GM21619 (cell line): ENCODE results near the gene NCK1.
"Not testable (repeated sequence)": the region's sequence is repeated elsewhere in the genome, so short reads cannot be mapped to it uniquely, and the experiment has no call there.

Experiments
- ATAC-seq: cut with Tn5 transposase; IDR thresholded peaks from one replicate; pipeline ENCODE4 v1.9.1; 2021; ENCODE audit not compliant: unreplicated experiment

Gene NCK1

DNA sequence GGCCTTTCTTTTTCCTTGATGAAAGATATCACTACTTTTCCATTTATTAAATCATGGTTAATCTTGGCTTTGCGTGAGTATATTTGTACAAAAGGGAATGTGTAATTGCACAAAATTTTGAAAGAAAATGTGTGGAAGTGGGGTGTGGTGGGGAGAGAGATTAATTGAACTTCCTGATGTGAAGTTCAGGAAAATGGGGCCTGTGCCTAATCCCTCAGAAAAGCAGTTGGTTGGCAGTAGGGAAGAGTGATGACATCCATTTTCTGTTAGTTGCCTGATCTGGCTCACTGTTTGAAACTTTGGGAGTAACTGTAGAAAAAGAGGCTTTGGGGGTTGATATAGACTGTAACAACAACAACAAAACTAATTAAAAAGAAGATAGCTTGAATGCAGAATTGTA is 85.0 kb downstream of the NCK1 start:
- no peak for ATAC-seq

DNA sequence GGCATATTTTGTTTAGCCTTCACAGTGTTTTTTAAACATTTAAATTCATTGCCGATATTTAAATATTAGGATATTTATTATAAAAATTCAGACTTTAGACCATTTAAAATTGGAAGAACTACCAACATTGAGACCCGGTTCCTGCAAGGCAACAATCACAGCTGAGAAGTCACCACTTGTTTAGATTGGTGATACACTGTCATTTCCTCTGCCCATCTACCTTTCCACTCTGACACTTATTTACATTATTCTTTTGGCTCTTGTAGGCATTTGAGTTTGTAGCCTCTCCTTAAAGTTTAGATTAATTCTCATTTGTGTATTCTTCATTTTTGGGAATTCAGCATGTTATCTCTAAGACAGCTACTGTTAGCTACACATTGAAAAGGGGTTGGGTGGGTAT is 85.5 kb downstream of the NCK1 start:
- no peak for ATAC-seq

DNA sequence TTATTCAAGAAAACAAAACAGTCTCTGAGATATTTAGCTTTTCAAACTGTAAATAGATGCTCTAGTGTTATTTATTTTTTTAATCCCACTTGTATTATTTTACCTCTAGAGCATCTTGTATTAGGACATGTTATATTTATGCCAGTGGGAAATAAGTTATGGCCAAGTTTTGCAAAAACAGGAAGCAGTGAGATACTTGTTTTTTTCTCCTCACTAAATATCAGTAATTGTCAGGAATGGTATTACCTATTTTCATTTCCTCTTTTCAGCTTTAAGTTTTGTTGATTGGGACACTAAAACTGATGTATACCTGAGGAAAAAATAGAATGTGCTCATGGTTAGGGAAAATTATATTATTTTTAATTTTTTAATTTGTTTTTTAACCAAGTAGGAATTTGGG is 87.1 kb downstream of the NCK1 start:
- ATAC-seq, result no peak

DNA sequence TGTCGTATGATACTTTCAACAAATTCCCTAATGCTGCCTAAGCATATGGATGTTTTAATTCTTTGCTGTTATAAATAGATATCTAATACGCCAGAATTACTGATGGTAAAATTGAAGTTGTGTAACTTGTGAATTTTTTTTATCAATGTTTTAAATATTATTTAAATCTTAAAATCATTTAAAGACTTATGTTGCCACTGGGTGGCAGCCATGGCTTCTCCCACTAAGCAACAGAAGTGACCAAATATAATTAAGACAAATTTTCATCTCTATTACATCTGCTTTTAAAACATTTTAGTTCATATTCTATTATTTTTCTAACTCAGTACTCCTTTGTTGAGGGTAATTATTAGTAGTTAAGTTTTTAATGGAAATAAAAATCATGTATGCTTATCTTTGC is 87.7 kb downstream of the NCK1 start:
- no peak for ATAC-seq

DNA sequence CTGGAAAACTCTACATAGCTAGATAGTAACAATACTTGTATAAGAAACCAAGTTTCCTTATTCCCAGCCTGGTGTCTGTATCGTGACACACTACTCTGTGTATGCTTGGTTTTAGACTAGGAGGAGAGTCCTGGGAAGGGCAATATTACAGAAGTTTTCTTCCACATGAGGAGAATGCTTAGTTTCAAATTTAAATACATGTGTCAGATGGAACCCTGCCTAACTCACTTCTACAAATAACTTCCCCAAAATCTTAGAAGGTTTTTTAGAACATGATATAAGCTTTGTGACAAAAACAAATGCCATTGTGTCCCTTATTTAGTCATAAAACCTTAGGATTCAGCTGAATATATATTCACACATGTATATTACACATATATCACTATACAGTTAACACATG is 88.6 kb downstream of the NCK1 start:
- ATAC-seq, result no peak

DNA sequence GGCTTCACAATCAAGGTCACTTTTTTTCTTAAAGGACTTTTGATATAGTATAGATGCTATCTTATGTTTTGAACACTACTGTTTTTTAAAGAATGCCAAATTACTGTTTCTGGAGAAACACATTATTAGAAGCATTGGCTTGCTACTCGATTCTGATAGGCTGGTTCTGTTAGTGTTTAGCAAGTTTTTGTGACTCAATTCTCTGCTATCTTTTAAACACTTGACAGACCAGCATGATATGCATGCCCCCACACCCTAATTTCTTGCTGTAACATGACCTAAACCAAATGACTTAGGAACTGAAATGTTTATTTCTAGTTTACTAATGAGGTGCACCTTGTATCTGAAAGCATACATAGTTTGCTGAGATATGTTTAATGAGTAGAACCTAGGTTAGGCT is 90.3 kb downstream of the NCK1 start:
- no peak for ATAC-seq

DNA sequence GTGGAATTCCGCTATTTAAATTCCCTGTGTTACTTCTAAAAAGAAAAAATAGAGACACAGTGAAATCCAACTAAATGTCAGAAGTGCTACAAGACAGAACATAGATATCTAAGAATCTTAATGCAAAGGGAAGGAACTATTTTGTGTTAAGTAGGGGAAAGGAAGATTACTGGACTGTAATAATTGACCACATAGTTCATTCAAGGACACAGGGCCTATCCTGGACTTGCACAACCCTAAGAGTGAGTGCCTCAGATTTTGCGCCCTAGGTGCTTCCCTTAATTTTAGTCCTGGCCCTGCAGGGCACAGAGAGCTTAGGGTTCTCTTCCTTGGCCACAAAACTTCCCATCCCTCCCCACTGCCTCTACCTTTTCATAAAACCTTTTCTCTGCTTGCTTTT is 92.2 kb downstream of the NCK1 start:
- ATAC-seq, result no peak

DNA sequence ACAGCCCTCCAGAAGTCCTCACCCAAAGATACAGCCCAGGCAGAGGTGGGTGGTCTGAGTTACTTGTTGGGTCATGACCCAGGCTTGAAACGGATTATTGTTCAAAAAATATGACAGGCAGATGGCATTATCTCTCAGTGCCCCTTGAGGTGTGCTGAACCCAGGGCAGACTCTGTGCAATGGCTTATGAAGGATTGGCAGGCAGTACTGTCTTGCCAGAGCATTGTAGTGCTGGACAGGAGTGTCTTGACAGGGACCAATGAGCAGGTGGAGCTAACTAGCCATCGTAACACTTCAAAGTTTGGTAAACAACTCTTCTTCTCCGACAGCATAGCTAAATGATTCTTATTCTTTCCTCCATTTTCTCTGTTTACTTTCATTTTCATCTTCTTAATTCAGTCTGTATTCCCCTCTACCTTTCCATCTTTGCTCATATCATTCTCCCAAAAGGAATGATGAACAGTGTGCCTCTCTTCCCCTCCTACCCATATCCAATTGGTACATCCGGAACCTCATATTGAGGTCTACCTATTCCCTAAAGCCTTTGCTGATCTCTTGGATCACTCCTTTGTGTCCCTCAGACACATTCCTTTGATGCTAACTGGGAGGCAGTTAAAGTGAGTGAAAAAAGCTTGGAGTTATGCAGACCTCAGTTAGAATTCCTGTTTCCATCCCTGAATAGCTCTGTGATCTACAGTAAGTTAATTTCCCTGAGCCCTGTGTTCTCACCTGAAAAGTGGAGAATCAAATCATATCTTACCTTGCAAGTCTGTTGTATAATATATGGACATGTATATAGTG is 93.2 kb downstream of the NCK1 start:
- no peak for ATAC-seq

DNA sequence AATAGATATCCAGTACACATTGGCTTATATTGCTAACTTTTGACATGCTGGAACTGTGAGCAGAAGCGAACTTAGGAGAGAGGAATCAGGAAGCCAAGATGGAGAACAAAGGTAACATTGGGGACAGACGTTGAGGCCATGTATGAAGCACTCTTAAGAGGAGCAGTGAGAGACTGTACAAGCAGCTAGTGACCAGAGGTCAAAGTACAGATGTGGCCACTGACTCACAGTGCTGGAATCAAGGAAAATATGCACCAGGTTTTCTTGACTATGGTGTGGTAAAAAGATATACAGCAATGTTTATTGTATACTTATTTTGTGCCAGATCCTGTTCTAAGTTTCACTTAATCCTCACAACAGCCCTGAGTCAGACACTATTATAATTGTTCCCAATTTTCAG is 93.8 kb downstream of the NCK1 start:
- no peak for ATAC-seq

DNA sequence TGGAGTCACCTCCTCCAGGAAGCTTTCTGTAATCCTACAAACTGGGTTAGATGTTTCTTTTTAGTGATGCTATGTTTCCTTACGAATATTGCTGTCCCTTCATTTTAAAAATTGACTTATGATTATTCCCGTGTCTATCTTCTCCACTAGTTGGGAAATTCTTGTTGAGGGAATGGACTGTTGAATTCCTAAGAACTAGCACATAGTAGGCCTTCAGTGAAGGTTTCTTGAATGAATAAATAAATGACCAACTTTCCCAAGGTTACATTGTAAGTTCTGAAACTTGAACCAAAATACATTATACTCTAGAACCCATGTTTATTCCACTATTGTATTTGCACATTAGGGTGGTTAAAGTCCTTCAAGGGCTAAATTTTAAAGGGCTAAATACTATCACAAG is 95.0 kb downstream of the NCK1 start:
- no peak for ATAC-seq

DNA sequence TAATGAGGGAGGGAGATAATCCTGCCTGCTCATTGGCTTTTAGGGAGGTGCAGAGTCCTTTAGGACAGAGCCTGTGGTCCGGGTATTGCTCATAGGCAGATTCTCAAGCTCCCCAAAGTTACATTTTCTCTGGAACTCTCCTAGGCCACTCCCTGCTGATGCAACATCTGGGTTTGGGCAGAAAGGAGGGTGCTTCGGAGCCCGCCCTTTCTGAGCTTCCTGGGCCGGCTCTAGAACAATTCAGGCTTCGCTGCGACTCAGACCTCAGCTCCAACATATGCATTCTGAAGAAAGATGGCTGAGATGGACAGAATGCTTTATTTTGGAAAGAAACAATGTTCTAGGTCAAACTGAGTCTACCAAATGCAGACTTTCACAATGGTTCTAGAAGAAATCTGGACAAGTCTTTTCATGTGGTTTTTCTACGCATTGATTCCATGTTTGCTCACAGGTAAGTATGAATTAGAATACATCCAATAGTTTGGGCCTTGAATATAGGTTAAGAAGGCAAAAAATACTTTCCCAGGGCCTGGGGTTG is 95.8 kb downstream of the NCK1 start, which contains the start of gene IL20RB:
IL20RB (plus strand) TSS at position 233 of the 538 bp plus-strand sequence; CDS start at position 364, 131 bp downstream.
- no peak for ATAC-seq

DNA sequence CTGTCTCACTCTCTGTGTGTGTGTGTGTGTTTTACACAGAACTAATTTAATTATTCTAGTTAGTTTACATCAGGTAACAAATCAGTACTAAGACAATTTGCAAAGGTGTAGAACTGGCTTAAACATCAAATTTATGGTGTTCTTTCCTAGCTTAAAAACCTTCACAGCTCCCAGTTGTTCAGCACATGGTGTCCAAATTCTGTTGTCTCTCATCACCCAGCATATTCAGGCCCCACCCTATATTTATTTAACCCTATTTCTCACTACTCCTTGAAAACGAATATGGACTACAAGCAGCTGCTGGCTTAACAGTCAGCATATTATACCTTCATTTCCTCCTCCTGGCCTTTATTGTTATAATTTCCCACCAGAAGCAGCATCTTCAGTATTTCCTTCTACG is 96.9 kb downstream of the NCK1 start:
- no peak for ATAC-seq

DNA sequence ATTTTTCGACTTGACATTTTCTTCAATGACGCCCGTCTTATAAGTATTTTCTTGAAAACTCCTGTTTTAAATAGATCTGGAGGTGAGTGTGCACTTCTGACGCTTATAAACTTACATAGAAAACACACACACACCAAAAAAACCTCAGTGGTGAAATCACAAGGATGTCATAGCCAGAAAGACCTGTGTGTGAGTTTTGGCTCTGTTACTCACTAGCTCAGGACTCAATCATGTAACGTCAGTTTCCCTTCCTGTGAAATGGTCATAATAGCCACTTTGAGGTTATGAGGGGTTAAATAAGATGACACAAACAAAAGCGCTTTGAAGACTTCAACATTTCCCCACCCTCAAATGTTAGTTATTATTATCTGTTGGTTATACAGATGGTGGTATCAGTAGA is 97.6 kb downstream of the NCK1 start:
- no peak for ATAC-seq

DNA sequence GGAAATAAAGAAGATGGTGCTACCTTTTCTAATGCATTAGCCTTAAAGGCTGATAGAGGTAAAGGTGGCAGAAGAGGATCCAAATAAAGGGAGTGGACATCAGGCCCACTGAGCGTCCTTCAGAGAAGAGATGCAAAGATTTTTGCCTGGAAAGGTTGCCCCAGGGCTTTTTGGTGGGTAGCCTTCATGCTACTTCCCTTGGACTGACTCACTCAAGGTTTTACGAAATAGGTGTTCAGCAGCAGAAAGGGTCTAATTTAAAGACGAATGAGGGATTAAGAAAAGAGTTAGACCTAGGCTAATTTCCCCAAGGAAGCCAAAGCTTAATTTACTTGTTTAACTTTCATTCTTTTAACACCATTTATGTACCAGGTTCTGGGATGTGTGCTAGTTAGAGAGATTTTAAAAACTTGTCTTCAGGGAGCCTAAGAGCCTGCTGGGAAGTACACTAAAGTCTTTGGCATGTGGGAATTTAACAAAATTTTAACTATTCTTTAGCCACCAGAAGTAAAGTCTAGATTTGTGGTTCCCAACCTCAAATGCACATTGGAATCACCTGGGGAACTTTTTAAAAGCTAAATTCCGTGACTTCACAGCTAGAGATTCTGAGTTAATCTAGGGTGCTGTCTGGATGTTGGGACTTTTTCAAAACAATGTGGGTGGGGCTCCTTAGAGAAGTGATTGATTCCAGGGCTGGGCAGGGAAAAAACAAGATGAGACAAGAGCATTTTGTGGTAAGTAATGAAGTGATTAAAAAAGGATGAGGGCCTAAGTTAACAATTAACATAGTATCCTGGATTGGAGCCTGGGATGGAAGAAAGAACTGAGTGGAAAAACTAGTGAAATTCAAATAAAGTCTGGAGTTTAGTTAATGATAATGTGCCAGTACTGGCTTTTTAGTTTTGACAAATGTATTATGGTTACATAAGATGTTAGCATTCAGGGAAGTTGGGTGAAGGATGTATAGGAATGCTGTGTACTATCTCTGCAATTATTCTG is 99.1 kb downstream of the NCK1 start:
- no peak for ATAC-seq

DNA sequence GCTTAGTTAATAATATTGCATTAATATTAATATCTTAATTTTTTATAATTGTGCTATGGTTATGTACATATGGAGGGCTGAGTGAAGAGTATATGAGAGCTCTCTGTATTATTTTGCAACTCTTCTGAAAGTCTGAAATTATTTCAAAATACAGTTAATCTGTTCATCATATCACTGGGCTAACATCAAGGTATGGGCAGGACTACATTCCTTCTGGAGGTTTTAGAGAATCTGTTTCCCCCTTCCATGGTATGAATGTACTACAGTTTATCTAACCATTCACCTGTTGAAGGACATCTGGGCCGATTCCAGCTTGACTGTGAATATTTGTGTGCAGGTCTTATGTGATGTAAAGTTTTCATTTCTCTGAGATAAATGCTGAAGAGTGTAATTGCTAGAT is 100.9 kb downstream of the NCK1 start:
- no peak for ATAC-seq

DNA sequence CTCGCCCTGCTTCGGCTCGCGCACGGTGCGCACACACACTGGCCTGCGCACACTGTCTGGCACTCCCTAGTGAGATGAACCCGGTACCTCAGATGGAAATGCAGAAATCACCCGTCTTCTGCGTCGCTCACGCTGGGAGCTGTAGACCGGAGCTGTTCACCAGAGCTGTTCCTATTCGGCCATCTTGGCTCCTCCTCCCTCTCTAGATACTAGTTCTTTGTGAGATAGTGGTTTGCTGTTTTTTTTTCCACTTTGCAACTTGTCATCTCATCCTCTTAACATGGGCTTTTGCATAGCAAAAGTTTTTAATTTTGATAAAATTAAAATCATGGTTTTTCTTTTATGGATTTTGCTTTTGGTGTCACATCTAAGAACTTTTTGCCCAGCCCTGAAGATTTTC is 107.5 kb downstream of the NCK1 start:
- not testable (repeated sequence) for ATAC-seq

DNA sequence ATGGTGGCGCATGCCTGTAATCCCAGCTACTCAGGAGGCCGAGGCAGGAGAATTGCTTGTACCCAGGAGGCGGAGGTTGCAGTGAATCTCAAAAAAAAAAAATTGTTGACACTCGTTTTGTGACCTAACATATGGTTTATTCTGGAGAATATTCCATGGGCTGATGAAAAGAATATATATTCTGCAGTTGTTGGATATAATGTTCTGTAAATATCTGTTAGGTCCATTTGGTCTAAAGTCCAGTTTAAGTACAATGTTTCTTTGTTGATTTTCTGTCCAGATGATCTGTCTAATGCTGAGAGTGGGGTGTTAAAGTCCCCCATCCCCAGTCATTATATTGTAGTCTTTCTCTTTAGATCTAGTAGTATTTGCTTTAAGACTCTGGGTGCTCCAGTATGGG is 111.3 kb downstream of the NCK1 start:
- ATAC-seq, result no peak

DNA sequence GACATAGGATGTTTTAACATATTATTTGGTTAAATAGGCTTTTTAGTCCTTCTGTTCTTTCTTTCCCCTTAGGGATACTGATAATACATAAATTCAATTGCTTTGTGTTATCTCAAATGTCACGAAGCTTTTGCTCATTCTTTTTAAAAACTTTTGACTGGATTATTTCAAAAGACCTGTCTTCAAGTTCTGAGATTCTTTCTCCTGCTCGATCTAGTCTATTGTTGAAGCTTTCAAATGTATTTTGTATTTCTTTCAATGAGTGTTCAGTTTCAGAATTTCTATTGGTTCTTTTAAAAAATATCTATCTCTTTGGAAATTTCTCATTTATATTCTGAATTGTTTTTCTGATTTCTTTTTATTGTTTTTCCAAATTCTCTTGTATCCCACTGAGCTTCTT is 112.7 kb downstream of the NCK1 start:
- ATAC-seq, result no peak

DNA sequence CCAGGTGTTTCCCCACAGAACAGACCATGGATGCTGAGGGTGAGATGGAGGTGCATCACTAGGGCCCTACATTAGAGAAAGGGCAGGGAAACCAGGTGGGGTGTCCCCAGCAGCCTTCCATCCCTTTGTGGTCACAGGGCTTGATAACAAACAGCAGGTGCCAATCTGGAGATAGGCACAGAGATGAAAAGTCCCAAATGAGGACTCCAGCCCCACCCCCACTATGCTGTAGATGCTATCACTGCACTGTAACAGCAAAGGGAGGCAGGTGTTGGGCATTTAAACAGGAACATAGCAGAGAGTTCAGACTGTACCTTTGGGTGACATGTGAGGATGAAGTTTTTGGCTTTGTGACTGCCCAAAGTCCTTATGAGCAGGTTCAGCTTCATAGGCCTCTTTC is 117.2 kb downstream of the NCK1 start:
- no peak for ATAC-seq

DNA sequence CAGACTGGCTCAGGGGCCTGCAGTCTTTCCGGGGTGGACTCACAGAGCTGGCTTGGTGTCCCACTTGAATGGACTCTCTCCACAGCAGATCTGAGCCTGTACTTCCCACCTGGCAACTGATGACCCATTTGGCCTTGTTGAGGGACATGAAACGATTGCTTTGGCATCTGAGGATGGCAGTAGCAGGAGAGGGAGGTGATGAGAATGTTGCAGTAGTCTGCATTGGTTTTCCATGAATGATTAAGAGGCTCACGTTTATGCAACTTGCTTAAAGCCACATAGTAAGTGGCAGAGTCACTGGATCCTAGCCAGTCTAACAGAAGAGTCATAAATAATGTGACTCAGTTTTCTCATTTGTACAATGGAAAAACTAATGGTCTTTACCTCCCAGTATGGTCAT is 117.7 kb downstream of the NCK1 start:
- ATAC-seq, result no peak

DNA sequence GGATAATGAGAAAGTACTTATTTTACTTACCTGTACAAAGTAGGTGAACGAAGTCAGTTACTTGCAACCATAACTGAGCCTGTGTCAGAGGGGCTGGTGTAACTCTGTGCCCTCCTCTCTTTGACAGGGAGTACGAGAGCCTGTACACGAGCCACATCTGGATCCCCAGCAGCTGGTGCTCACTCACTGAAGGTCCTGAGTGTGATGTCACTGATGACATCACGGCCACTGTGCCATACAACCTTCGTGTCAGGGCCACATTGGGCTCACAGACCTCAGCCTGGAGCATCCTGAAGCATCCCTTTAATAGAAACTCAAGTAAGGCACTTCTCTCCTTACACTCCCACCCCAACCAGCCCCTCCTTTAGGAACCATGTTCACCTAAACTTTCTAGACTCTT is 120.0 kb downstream of the NCK1 start:
- ATAC-seq, result no peak
